ENCODE results near the gene GPR83.

The GPR83 gene

GRCh38 chr11:94330789-94331188 lies 70.4 kb downstream of the GPR83 start:
- H3K4me3 Mint-ChIP-seq = no peak overlapping the region
- H3K4me1 Mint-ChIP-seq (ENCODE audit: low read depth) = no peaks in the 10 kb centered on the region
- H3K27ac Mint-ChIP-seq = no peak overlapping the region
- no peaks in the 10 kb centered on the region for H3K27me3 Mint-ChIP-seq (ENCODE audit: low read depth)
- no peaks in the 10 kb centered on the region for H3K36me3 Mint-ChIP-seq (ENCODE audit: low read depth)
- H3K9me3 Mint-ChIP-seq = no peaks in the 10 kb centered on the region

GRCh38 chr11:94329501-94329900 lies 71.7 kb downstream of the GPR83 start:
- Mint-ChIP-seq H3K36me3 (ENCODE audit: low read depth) (no peaks in the 10 kb centered on the region), H3K27ac (no peak overlapping the region), H3K4me3 (no peak overlapping the region), H3K27me3 (ENCODE audit: low read depth) (no peaks in the 10 kb centered on the region), H3K4me1 (ENCODE audit: low read depth) (no peaks in the 10 kb centered on the region), H3K9me3 (no peaks in the 10 kb centered on the region)

- no peaks in the 10 kb centered on the region for H3K9me3 Mint-ChIP-seq
- no peaks in the 10 kb centered on the region for H3K4me1 Mint-ChIP-seq (ENCODE audit: low read depth)
- no peak overlapping the region for H3K27ac Mint-ChIP-seq
- H3K4me3 Mint-ChIP-seq = no peak overlapping the region
- H3K27me3 Mint-ChIP-seq (ENCODE audit: low read depth) = no peaks in the 10 kb centered on the region
- H3K36me3 Mint-ChIP-seq (ENCODE audit: low read depth) = no peaks in the 10 kb centered on the region
Measured at GRCh38 chr11:94328587-94329080, 72.6 kb downstream of the GPR83 start.

All from T-helper 1 cell treated with Interleukin-12 subunit alpha and Interleukin-12 subunit beta and Interleukin-4 antibody, amounts not matched to agents 30 μg/mL and 1 μg/mL, for 36 hours (primary cell).